Gastrocnemius medialis (tissue), 4 donors: ENCODE results near the gene COQ9. TPM values are rescaled to one million over a fixed set of nuclear protein-coding genes. Genes with fewer than 3 reads are reported as not detected.
"Not testable (repeated sequence)": the region's sequence is repeated elsewhere in the genome, so short reads cannot be mapped to it uniquely, and the experiment has no call there.

Experiments used
- ATAC-seq, 2 donors: fragments of 150-250 bp; one replicate each; pipeline ENCODE4 v1.9.1; 2016
- DNase-seq, 2 donors: peaks; one replicate each; pipeline ENCODE4 v3.0.0-alpha.2; 2019
- H3K27ac ChIP-seq, 4 donors: fragments of 200-600 bp; sonication (generic); 1 replicate in 1 of 4; 2 replicates in 3 of 4; pipeline ENCODE4 v1.5.1; 2016 to 2018; ENCODE audit warnings: mild to moderate bottlenecking in 2 of 4, moderate library complexity in 1 of 4
- H3K27me3 ChIP-seq, 3 donors: fragments of 200-600 bp; sonication (generic) in 2 of 3; 1 replicate in 1 of 3; 2 replicates in 2 of 3; pipeline versions ENCODE4 v1.5.1 to v1.6.0; 2016 to 2019; ENCODE audit warnings: mild to moderate bottlenecking in 1 of 3, moderate library complexity in 1 of 3
- H3K36me3 ChIP-seq, 2 donors: fragments of 200-600 bp; sonication (generic) in 1 of 2; one replicate each; pipeline ENCODE4 v1.5.1; 2017 to 2018
- H3K4me1 ChIP-seq, 2 donors: fragments of 200-600 bp; sonication (generic) in 1 of 2; one replicate each; pipeline ENCODE4 v1.5.1; 2016 to 2017; ENCODE audit warnings: mild to moderate bottlenecking in 2 of 2
- H3K4me3 ChIP-seq, 4 donors: fragments of 200-600 bp; sonication (generic) in 3 of 4; 1 replicate in 1 of 4; 2 replicates in 3 of 4; pipeline ENCODE4 v1.5.1; 2016 to 2019; ENCODE audit warnings: mild to moderate bottlenecking in 2 of 4
- H3K9me3 ChIP-seq, 3 donors: fragments of 200-600 bp; sonication (generic) in 2 of 3; 1 replicate in 1 of 3; 2 replicates in 2 of 3; pipeline ENCODE4 v1.5.1; 2016 to 2019
- CTCF ChIP-seq, 5 experiments: fragments of 450-650 bp in 3 of 5; fragments of 200-600 bp in 2 of 5; sonication (generic) in 2 of 5; IDR thresholded peaks in 4 of 5; conservative IDR thresholded peaks in 1 of 5; 1 replicate in 4 of 5; 2 replicates in 1 of 5; pipeline ENCODE4 v1.5.1; 2016 to 2019; ENCODE audit warnings: antibody characterized with exemption in 5 of 5, mild to moderate bottlenecking in 3 of 5, moderate library complexity in 3 of 5
- POLR2A ChIP-seq, 2 donors: fragments of 450-650 bp; IDR thresholded peaks; one replicate each; pipeline ENCODE4 v1.6.1; 2017; ENCODE audit warnings: antibody characterized with exemption in 2 of 2, mild to moderate bottlenecking in 2 of 2, moderate library complexity in 2 of 2
- in situ Hi-C, 4 donors: fragments of 200-750 bp; cut with MboI; loops; one replicate each; pipeline versions ENCODE4 v1.15.0 to v1.8.0; 2017; ENCODE audit warnings: low sequenced_read_pairs in 4 of 4
- intact Hi-C: fragments of 100-400 bp; cut with DNase I; formaldehyde crosslinking; loops from one replicate; pipeline ENCODE4 v1.15.1; 2023; ENCODE audit warnings: low total_unique reads
- total RNA-seq, 4 donors: library from RNA; depleted of rRNA; stranded (reverse); fragments of >200 nt; gene quantifications; one replicate each; pipeline versions ENCODE4 v1.1.0 to v1.2.3, GENCODE V29; 2016

The COQ9 gene
- total RNA-seq: 100 to 1,000 TPM; 107 to 171 (median 135) TPM

DNA sequence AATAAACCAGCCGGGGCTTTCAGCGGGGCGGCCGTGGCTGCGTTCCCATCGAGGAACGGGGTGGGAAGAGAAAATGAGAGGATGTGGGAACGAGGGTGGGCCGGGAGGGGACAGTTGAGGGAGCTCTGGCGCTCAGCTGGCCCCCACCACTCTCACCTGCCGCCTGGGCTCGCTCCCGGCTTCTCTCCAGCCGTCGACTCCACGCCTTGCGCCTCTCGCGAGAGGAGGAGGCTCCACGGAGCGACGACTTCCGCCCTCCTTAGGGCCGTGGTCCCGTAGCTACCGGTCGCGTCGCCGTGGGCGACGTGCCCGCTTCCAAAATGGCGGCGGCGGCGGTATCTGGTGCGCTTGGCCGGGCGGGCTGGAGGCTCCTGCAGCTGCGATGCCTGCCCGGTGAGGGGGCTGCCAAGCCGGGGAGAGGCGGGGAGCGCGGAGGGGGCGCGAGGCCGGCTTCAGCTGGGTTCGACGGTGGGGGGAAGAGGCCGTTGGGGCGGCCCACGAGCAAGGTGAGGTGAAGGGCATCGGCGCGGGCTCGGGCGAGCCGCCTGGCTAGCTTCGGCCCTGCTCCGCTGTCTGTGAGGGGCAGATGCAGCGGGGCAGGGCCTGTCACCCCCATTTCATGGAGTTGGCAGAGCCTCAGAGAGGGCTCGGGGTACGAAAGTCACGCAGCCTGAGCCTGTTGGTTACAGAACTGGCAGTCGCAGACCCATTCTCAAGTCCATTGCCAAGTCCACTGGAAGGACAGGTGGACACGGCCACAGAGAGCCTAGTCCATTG is at the start of gene COQ9, which contains the start of gene CIAPIN1:
COQ9 (plus strand) TSS at position 294 of the 777 bp plus-strand sequence; CDS start at position 321, 27 bp downstream.
CIAPIN1 (minus strand) TSS at position 200 of the 777 bp plus-strand sequence. CDS start 6,457 bp downstream, outside the sequence.
- Histone ChIP-seq H3K27me3 (no peaks in the 10 kb centered on the region), H3K9me3 (no peaks in the 10 kb centered on the region), H3K4me1 (peaks cover 32 to 38% of the 10 kb centered on the region in 2 donors), H3K27ac (peak within 1 kb of the TSS; percentile 98 to 99 (median 98)), H3K36me3 (peaks cover 0 to 15% of the 10 kb centered on the region in 2 donors), H3K4me3 (peak within 1 kb of the TSS; percentile 82 to 97 (median 95))
- ATAC-seq (peak; percentile 92 to 97), DNase-seq (peak; percentile 89 to 94)
- in situ Hi-C loops: loop anchor here in 1 of 4 donors (25.0 kb wide), 1 partner anchor 290 kb away; the partner anchor contains the start of gene KATNB1
- TF ChIP-seq POLR2A (IDR thresholded peaks at IDR 0.05) (peak; percentile 95 to 97), CTCF (IDR thresholded peaks at IDR 0.05 in 4 of 5, conservative IDR thresholded peaks at IDR 0.05 in 1 of 5) (no peak)
- intact Hi-C loops: loop anchor here (1.0 to 5.0 kb wide), 6 partner anchors 15 to 553 kb away; partner anchors contain the start of genes KATNB1, POLR2C, PSME3IP1 and RSPRY1

DNA sequence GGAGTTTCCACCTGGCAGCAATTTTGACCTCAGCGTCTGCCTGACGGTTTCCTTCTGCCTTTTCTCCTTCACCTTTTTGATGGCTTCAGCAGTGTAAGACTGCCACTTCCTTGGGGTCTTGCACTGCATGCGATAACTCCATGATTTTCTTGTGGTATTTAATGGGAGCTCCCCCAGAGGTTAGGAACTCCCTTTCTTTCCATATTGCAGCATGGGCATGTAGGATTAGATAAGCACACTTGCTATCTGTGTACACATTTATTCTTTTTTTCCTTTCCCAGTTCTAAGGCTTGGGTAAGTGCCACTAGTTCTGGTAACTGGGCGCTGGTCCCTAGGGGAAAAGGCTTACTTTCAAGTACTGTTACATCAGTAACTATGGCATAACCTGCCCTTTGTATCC is 49.8 kb upstream of the COQ9 start:
- DNase-seq, H3K27me3 ChIP-seq, H3K36me3 ChIP-seq, ATAC-seq, H3K27ac ChIP-seq, H3K4me3 ChIP-seq, intact Hi-C loops, H3K4me1 ChIP-seq, in situ Hi-C loops, H3K9me3 ChIP-seq: not testable (repeated sequence)

- in situ Hi-C loops: loop anchor here in 1 of 4 donors (25.0 kb wide), 1 partner anchor 315 kb away; the partner anchor contains the start of gene CPNE2
Measured at GRCh38 chr16:57401943-57402640, 45.2 kb upstream of the COQ9 start.

GRCh38 chr16:57403965-57404817 is 43.1 kb upstream of the COQ9 start, which contains the start of gene CCL17:
CCL17 (plus strand) TSS chr16:57404767; CDS start chr16:57413933, 9,166 bp downstream.
- TF ChIP-seq CTCF (IDR thresholded peaks at IDR 0.05 in 4 of 5, conservative IDR thresholded peaks at IDR 0.05 in 1 of 5): no peak
- no peak for TF ChIP-seq POLR2A (IDR thresholded peaks at IDR 0.05)
- ATAC-seq (no peak), DNase-seq (no peak)
- Histone ChIP-seq H3K36me3 (no peaks in the 10 kb centered on the region), H3K27ac (no peak within 1 kb of the TSS), H3K4me1 (no peaks in the 10 kb centered on the region), H3K4me3 (no peak within 1 kb of the TSS), H3K9me3 (no peaks in the 10 kb centered on the region), H3K27me3 (no peaks in the 10 kb centered on the region)
- in situ Hi-C loops (loop anchor here in 1 of 4 donors (25.0 kb wide), 1 partner anchor 317 kb away; the partner anchor contains the start of gene CPNE2), intact Hi-C loops (no loop called here)

More at GRCh38 chr16:57401943-57402640, 45.2 kb upstream of the COQ9 start:
- Histone ChIP-seq H3K9me3 (no peaks in the 10 kb centered on the region), H3K4me3 (no peak overlapping the region), H3K36me3 (no peaks in the 10 kb centered on the region), H3K27ac (no peak overlapping the region), H3K4me1 (no peaks in the 10 kb centered on the region), H3K27me3 (no peaks in the 10 kb centered on the region)
- ATAC-seq (no peak), DNase-seq (no peak)
- intact Hi-C loops: no loop called here
- no peak for TF ChIP-seq POLR2A (IDR thresholded peaks at IDR 0.05)
- TF ChIP-seq CTCF (IDR thresholded peaks at IDR 0.05 in 4 of 5, conservative IDR thresholded peaks at IDR 0.05 in 1 of 5): no peak
